Hepatocyte (in vitro differentiated cells): ENCODE data around the gene DNAH5. TPM values are rescaled to one million over a fixed set of nuclear protein-coding genes. Genes with fewer than 3 reads are reported as not detected.

Experiments
- DNase-seq: peaks from one replicate; pipeline ENCODE4 v3.0.0-alpha.2; 2016; ENCODE audit warnings: low spot score
- H2AFZ ChIP-seq: fragments of 200-600 bp; sonication (generic); 2 replicates; pipeline ENCODE4 v1.6.0; 2016; ENCODE audit warnings: antibody characterized with exemption, mild to moderate bottlenecking
- H3K27ac ChIP-seq: fragments of 200-600 bp; sonication (generic); 2 replicates; pipeline ENCODE4 v1.5.1; 2016; ENCODE audit warnings: mild to moderate bottlenecking
- H3K27me3 ChIP-seq: fragments of 200-600 bp; sonication (generic); 2 replicates; pipeline ENCODE4 v1.6.1; 2016
- H3K36me3 ChIP-seq: fragments of 200-600 bp; sonication (generic); replicated peaks from 2 replicates; pipeline ENCODE4 v1.5.1; 2016; ENCODE audit warnings: low read depth; ENCODE audit not compliant: insufficient read depth
- H3K4me1 ChIP-seq: fragments of 200-600 bp; sonication (generic); 2 replicates; pipeline ENCODE4 v1.5.1; 2016; ENCODE audit warnings: mild to moderate bottlenecking, moderate library complexity; ENCODE audit not compliant: insufficient read depth
- H3K4me2 ChIP-seq: fragments of 200-600 bp; sonication (generic); 2 replicates; pipeline ENCODE4 v1.6.0; 2016
- H3K4me3 ChIP-seq: fragments of 200-600 bp; sonication (generic); 2 replicates; pipeline ENCODE4 v1.5.1; 2016; ENCODE audit warnings: mild to moderate bottlenecking
- H3K79me2 ChIP-seq: fragments of 200-600 bp; sonication (generic); 2 replicates; pipeline ENCODE4 v1.6.0; 2017; ENCODE audit warnings: mild to moderate bottlenecking
- H3K9me2 ChIP-seq: fragments of 200-600 bp; sonication (generic); replicated peaks from 2 replicates; pipeline ENCODE4 v1.6.0; 2017; ENCODE audit warnings: mild to moderate bottlenecking; ENCODE audit not compliant: insufficient read depth
- H3K9me3 ChIP-seq: fragments of 200-600 bp; sonication (generic); 2 replicates; pipeline ENCODE4 v1.5.1; 2016; ENCODE audit warnings: low read depth, mild to moderate bottlenecking
- H4K20me1 ChIP-seq: fragments of 200-600 bp; sonication (generic); 2 replicates; pipeline ENCODE4 v1.6.0; 2016; ENCODE audit warnings: mild to moderate bottlenecking; ENCODE audit not compliant: insufficient read depth, poor library complexity, severe bottlenecking
- CTCF ChIP-seq: fragments of 200-600 bp; sonication (generic); IDR thresholded peaks from 2 replicates; pipeline ENCODE4 v1.5.1; 2016; ENCODE audit warnings: antibody characterized with exemption, mild to moderate bottlenecking; ENCODE audit not compliant: poor library complexity
- EZH2 ChIP-seq: fragments of 200-600 bp; sonication (generic); IDR thresholded peaks from 2 replicates; pipeline ENCODE4 v1.6.1; 2016; ENCODE audit warnings: antibody characterized with exemption, mild to moderate bottlenecking, borderline replicate concordance
- EZH2phosphoT487 ChIP-seq: fragments of 200-600 bp; sonication (generic); IDR thresholded peaks from one replicate; pipeline ENCODE4 v1.6.1; 2018; ENCODE audit warnings: antibody characterized with exemption, mild to moderate bottlenecking, low read depth, moderate library complexity; ENCODE audit not compliant: unreplicated experiment, severe bottlenecking
- WGBS: methylation state at CpG from one replicate; pipeline ENCODE4 v1.1.6; 2016; ENCODE audit warnings: low lambda C conversion rate; ENCODE audit errors: missing lambda C conversion rate; 5-methylcytosine and 5-hydroxymethylcytosine counted together
- polyA plus RNA-seq: library from polyadenylated mRNA; unstranded; fragments of >200 nt; fragmentation: Nextera tagmentation; extraction: Ambion mirVana; gene quantifications from 2 replicates; pipeline ENCODE4 v1.2.1, GENCODE V29; 2016
- total RNA-seq: library from RNA; depleted of rRNA; stranded (reverse); fragments of >200 nt; gene quantifications from 2 replicates; pipeline ENCODE4 v1.2.3, GENCODE V29; 2014

Gene DNAH5
- total and polyA plus RNA-seq, 2 experiments from 2014 or later, result 0.17 to 0.40 TPM

- H3K36me3 ChIP-seq, result no peaks in the 10 kb centered on the region
- H4K20me1 ChIP-seq, result no peaks in the 10 kb centered on the region
- H3K27ac ChIP-seq, result no peak overlapping the region
- no peak overlapping the region for H2AFZ ChIP-seq
- H3K9me3 ChIP-seq, result no peaks in the 10 kb centered on the region
- H3K9me2 ChIP-seq, result no peaks in the 10 kb centered on the region
- no peak for DNase-seq
- no peaks in the 10 kb centered on the region for H3K79me2 ChIP-seq
- H3K4me1 ChIP-seq, result no peaks in the 10 kb centered on the region
- no peak overlapping the region for H3K4me2 ChIP-seq
- no peak overlapping the region for H3K4me3 ChIP-seq
- no peak for TF ChIP-seq EZH2
- no peak for TF ChIP-seq CTCF
- no peak for TF ChIP-seq EZH2phosphoT487
- H3K27me3 ChIP-seq, result no peaks in the 10 kb centered on the region
- WGBS, result 74% methylated on average over 2 of the region's 2 CpGs
Measured at GRCh38 chr5:13653709-13654108, 290.8 kb downstream of the DNAH5 start.

- no peaks in the 10 kb centered on the region for H4K20me1 ChIP-seq
- no peaks in the 10 kb centered on the region for H3K27me3 ChIP-seq
- H3K36me3 ChIP-seq, result no peaks in the 10 kb centered on the region
- H3K79me2 ChIP-seq, result no peaks in the 10 kb centered on the region
- H2AFZ ChIP-seq, result no peak overlapping the region
- no peak overlapping the region for H3K27ac ChIP-seq
- no peak for DNase-seq
- no peaks in the 10 kb centered on the region for H3K4me1 ChIP-seq
- H3K9me3 ChIP-seq, result no peaks in the 10 kb centered on the region
- H3K4me2 ChIP-seq, result no peak overlapping the region
- no peaks in the 10 kb centered on the region for H3K9me2 ChIP-seq
- TF ChIP-seq EZH2, result no peak
- no peak for TF ChIP-seq CTCF
- no peak for TF ChIP-seq EZH2phosphoT487
- H3K4me3 ChIP-seq, result no peak overlapping the region
Measured at GRCh38 chr5:13649656-13650055, 294.8 kb downstream of the DNAH5 start.

GRCh38 chr5:13648822-13649221, 295.7 kb downstream of the DNAH5 start:
- H3K9me3 ChIP-seq, result no peaks in the 10 kb centered on the region
- no peak overlapping the region for H3K4me2 ChIP-seq
- no peak for TF ChIP-seq EZH2
- TF ChIP-seq EZH2phosphoT487, result no peak
- no peak for TF ChIP-seq CTCF
- H3K36me3 ChIP-seq, result no peaks in the 10 kb centered on the region
- H2AFZ ChIP-seq, result no peak overlapping the region
- no peaks in the 10 kb centered on the region for H4K20me1 ChIP-seq
- DNase-seq, result no peak
- no peaks in the 10 kb centered on the region for H3K79me2 ChIP-seq
- H3K4me3 ChIP-seq, result no peak overlapping the region
- 89% methylated on average over 3 of the region's 3 CpGs for WGBS
- no peaks in the 10 kb centered on the region for H3K4me1 ChIP-seq
- no peaks in the 10 kb centered on the region for H3K9me2 ChIP-seq
- H3K27me3 ChIP-seq, result no peaks in the 10 kb centered on the region
- H3K27ac ChIP-seq, result no peak overlapping the region

GRCh38 chr5:13643734-13644133, 300.8 kb downstream of the DNAH5 start:
- TF ChIP-seq CTCF (no peak), EZH2phosphoT487 (no peak), EZH2 (no peak)

More at GRCh38 chr5:13643734-13644133, 300.8 kb downstream of the DNAH5 start:
- H3K4me2 ChIP-seq, result no peak overlapping the region
- no peak overlapping the region for H3K27ac ChIP-seq
- no peaks in the 10 kb centered on the region for H4K20me1 ChIP-seq
- no peaks in the 10 kb centered on the region for H3K9me2 ChIP-seq
- DNase-seq, result no peak
- no peaks in the 10 kb centered on the region for H3K36me3 ChIP-seq
- H3K4me1 ChIP-seq, result no peaks in the 10 kb centered on the region
- no peaks in the 10 kb centered on the region for H3K79me2 ChIP-seq
- H2AFZ ChIP-seq, result no peak overlapping the region
- no peaks in the 10 kb centered on the region for H3K9me3 ChIP-seq
- no peak overlapping the region for H3K4me3 ChIP-seq
- H3K27me3 ChIP-seq, result no peaks in the 10 kb centered on the region
- 58% methylated on average over 1 of the region's 1 CpG for WGBS
